Ovary (tissue), 3 donors: ENCODE results near the gene OR5D14.

Source experiments
- CTCF ChIP-seq, 3 donors: fragments of 450-650 bp in 2 of 3; fragments of 200-600 bp in 1 of 3; IDR thresholded peaks; one replicate each; pipeline versions ENCODE4 v1.5.1 to v1.8.0; 2016 to 2022; ENCODE audit warnings: antibody characterized with exemption in 3 of 3, mild to moderate bottlenecking in 1 of 3
- EP300 ChIP-seq: sonication (generic); formaldehyde crosslinking; IDR thresholded peaks from one replicate; pipeline ENCODE4 v1.6.1; 2017; ENCODE audit warnings: antibody characterized with exemption
- donor health status: DM: no; HTN: no; CAD: no.

- TF ChIP-seq CTCF (IDR thresholded peaks at IDR 0.05) (no peak), EP300 (no peak)
Observed at GRCh38 chr11:55806248-55806647, 10.9 kb downstream of the OR5D14 start.
